A549 (cell line): ENCODE data around the gene BSND.

Experiments used
- CEBPB ChIP-seq, 2 experiments: fragments of >200 bp in 1 of 2; sonication (Bioruptor Twin) in 1 of 2; formaldehyde crosslinking in 1 of 2; IDR thresholded peaks; 2 replicates each; pipeline ENCODE4 v1.6.1; 2012 to 2016
- CTCF ChIP-seq: fragments of >200 bp; sonication (Bioruptor Twin); formaldehyde crosslinking; IDR thresholded peaks from 3 replicates; pipeline ENCODE4 v1.5.1; 2016
- POLR2AphosphoS2 ChIP-seq: conservative IDR thresholded peaks from 2 replicates; pipeline ENCODE4 v1.6.1; 2012; ENCODE audit warnings: low read length, improper control_type of control experiment, inconsistent platforms

GRCh38 chr1:54956726-54957125, 42.0 kb upstream of the BSND start:
- TF ChIP-seq CTCF (no peak), CEBPB (IDR thresholded peaks at IDR 0.05) (no peak), POLR2AphosphoS2 (no peak)
